SH-SY5Y (cell line): ENCODE results near the gene BHLHE41.

Experiments
- GATA2 ChIP-seq: IDR thresholded peaks from 2 replicates; pipeline ENCODE4 v1.6.1; 2011; ENCODE audit warnings: mild to moderate bottlenecking, low read depth, low read length
- GATA3 ChIP-seq: IDR thresholded peaks from 2 replicates; pipeline ENCODE4 v1.6.1; 2011; ENCODE audit warnings: low read depth, mild to moderate bottlenecking, low read length, moderate library complexity

DNA sequence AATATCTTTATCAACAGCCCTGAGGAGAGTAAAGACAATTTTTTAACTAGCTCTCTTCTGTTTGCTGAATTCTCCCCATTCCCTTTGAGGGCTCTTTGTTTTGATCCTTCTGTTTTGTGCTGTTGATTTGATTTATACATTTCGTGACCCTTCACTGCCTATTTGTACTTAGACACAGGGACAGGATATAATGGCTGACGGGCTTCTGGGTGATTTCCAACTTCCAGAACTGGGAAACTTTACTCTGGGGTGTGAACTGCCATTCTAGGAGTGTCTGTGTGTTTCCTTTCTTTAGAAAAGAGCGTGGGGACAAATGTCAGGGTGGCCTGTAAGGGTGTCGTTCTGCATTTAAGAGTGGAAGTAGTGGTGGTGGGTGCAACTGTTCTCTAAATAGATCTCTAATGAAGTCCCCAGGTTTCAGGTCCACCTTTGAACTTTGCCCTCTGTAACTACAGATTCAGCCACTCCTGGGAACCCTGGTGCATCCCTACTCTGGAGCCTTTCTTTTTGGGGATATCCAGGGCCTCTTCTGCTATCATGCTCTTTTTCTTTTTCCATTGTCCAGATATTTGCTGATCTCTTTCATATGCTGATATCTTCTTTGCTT, 48.2 kb upstream of the BHLHE41 start:
- TF ChIP-seq GATA2 (no peak), GATA3 (no peak)
